ENCODE measurements around the gene RPS15.

The RPS15 gene

DNA sequence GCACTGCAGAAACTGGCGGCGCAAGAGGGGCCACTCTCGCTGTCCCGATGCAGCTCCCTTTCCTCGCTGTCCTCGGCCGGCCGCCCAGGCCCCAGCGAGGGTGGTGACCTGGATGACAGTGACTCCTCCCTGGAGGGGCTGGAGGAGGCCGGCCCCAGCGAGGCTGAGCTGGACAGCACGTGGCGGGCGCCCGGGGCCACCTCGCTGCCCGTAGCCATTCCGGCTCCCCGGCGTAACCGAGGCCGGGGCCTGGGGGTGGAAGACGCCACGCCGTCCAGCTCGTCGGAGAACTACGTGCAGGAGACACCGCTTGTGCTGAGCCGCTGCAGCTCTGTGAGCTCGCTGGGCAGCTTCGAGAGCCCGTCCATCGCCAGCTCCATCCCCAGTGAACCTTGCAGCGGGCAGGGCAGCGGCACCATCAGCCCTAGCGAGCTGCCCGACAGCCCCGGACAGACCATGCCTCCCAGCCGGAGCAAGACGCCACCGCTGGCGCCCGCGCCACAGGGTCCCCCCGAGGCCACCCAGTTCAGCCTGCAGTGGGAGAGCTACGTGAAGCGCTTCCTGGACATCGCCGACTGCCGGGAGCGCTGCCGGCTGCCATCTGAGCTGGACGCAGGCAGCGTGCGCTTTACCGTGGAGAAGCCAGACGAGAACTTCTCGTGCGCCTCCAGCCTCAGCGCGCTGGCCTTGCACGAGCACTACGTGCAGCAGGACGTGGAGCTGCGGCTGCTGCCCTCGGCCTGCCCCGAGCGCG lies 28.4 kb downstream of the RPS15 start:
- POLR2A ChIA-PET: interaction anchor here (0.8 to 1.1 kb wide), 3 partner anchors 11 to 198 kb away, joined by 3 to 4 read pairs (median 3); partner anchors contain the start of gene CIRBP

DNA sequence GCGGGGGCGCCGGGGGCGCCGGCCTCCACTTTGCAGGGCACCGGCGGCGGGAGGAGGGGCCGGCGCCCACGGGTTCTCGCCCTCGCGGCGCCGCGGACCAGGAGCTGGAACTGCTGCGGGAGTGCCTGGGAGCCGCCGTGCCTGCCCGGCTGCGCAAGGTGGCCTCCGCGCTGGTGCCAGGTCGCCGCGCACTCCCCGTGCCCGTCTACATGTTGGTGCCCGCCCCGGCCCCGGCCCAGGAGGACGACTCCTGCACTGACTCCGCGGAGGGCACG lies 29.0 kb downstream of the RPS15 start:
- ChIA-PET CTCF (no interaction called here), POLR2A (no interaction called here)
- DNase-seq (ENCODE audit: extremely low spot score): no peak
- TF ChIP-seq HDGF (IDR thresholded peaks at IDR 0.05; ENCODE audit: borderline replicate concordance): no peak
- no peak for TF ChIP-seq FOXA1 (IDR thresholded peaks at IDR 0.05)
- no peak for TF ChIP-seq CTBP1 (IDR thresholded peaks at IDR 0.05; ENCODE audit: borderline replicate concordance)
- TF ChIP-seq ZNF384 (IDR thresholded peaks at IDR 0.05): no peak
- TF ChIP-seq FOXK2 (IDR thresholded peaks at IDR 0.05): no peak
- TF ChIP-seq L3MBTL2 (conservative IDR thresholded peaks at IDR 0.05): no peak
- no peak for TF ChIP-seq SP1 (IDR thresholded peaks at IDR 0.05)
- TF ChIP-seq LEF1 (IDR thresholded peaks at IDR 0.05; ENCODE audit: borderline replicate concordance): no peak
- no peak for TF ChIP-seq SUZ12 (IDR thresholded peaks at IDR 0.05)
- TF ChIP-seq ELF4 (IDR thresholded peaks at IDR 0.05): no peak
- no peak for TF ChIP-seq BHLHE40 (IDR thresholded peaks at IDR 0.05; ENCODE audit: borderline replicate concordance)
- TF ChIP-seq TARDBP (IDR thresholded peaks at IDR 0.05): no peak
- TF ChIP-seq, protein P1, sequence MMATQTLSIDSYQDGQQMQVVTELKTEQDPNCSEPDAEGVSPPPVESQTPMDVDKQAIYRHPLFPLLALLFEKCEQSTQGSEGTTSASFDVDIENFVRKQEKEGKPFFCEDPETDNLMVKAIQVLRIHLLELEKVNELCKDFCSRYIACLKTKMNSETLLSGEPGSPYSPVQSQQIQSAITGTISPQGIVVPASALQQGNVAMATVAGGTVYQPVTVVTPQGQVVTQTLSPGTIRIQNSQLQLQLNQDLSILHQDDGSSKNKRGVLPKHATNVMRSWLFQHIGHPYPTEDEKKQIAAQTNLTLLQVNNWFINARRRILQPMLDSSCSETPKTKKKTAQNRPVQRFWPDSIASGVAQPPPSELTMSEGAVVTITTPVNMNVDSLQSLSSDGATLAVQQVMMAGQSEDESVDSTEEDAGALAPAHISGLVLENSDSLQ (IDR thresholded peaks at IDR 0.05): no peak
- no peak for TF ChIP-seq FOXM1 (IDR thresholded peaks at IDR 0.05; ENCODE audit: borderline replicate concordance)
- TF ChIP-seq ARNT (IDR thresholded peaks at IDR 0.05): no peak
- TF ChIP-seq NFRKB (IDR thresholded peaks at IDR 0.05): no peak

More for the DNA sequence above, 28.4 kb downstream of the RPS15 start:
- CTCF ChIA-PET: no interaction called here
- TF ChIP-seq SP1 (IDR thresholded peaks at IDR 0.05) (no peak), FOXK2 (IDR thresholded peaks at IDR 0.05) (no peak), NFRKB (IDR thresholded peaks at IDR 0.05) (no peak), TARDBP (IDR thresholded peaks at IDR 0.05) (no peak), FOXM1 (IDR thresholded peaks at IDR 0.05; ENCODE audit: borderline replicate concordance) (no peak), ZNF384 (IDR thresholded peaks at IDR 0.05) (no peak), FOXA1 (IDR thresholded peaks at IDR 0.05) (no peak), CTBP1 (IDR thresholded peaks at IDR 0.05; ENCODE audit: borderline replicate concordance) (no peak), ARNT (IDR thresholded peaks at IDR 0.05) (no peak), L3MBTL2 (conservative IDR thresholded peaks at IDR 0.05) (no peak)
- DNase-seq (ENCODE audit: extremely low spot score): no peak

DNA sequence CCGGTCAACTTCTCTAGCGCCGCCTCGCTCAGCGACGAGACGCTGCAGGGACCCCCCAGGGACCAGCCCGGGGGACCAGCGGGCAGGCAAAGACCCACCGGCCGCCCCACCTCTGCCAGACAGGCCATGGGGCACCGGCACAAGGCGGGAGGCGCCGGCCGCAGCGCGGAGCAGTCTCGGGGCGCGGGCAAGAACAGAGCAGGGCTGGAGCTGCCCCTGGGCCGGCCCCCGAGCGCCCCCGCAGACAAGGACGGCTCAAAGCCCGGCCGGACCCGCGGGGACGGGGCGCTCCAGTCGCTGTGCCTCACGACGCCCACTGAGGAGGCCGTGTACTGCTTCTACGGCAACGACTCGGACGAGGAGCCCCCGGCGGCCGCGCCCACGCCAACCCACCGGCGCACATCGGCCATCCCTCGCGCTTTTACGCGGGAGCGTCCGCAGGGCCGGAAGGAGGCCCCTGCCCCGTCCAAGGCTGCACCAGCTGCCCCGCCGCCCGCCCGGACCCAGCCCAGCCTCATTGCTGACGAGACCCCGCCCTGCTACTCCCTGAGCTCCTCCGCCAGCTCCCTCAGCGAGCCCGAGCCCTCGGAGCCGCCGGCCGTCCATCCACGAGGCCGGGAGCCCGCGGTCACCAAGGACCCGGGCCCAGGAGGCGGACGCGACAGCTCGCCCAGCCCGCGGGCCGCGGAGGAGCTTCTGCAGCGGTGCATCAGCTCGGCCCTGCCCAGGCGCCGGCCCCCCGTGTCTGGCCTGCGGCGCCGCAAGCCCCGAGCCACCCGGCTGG lies 29.5 kb downstream of the RPS15 start:
- ChIA-PET CTCF (no interaction called here), POLR2A (no interaction called here)
- DNase-seq (ENCODE audit: extremely low spot score): no peak
- TF ChIP-seq HDGF (IDR thresholded peaks at IDR 0.05; ENCODE audit: borderline replicate concordance) (no peak), SP1 (IDR thresholded peaks at IDR 0.05) (no peak), L3MBTL2 (conservative IDR thresholded peaks at IDR 0.05) (no peak), FOXM1 (IDR thresholded peaks at IDR 0.05; ENCODE audit: borderline replicate concordance) (no peak)

DNA sequence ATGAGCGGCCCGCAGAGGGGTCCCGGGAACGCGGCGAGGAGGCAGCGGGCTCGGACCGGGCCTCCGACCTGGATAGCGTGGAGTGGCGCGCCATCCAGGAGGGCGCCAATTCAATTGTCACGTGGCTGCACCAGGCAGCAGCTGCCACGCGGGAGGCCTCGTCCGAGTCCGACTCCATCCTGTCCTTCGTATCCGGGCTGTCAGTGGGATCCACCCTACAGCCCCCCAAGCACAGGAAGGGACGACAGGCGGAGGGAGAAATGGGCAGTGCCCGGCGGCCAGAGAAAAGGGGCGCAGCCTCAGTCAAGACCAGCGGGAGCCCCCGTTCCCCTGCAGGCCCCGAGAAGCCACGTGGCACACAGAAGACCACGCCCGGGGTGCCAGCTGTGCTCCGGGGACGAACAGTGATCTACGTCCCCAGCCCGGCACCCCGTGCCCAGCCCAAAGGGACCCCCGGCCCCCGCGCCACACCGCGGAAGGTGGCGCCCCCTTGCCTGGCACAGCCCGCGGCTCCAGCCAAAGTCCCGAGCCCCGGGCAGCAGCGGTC lies 30.2 kb downstream of the RPS15 start:
- no peak for DNase-seq (ENCODE audit: extremely low spot score)
- TF ChIP-seq SUZ12 (IDR thresholded peaks at IDR 0.05) (no peak), BHLHE40 (IDR thresholded peaks at IDR 0.05; ENCODE audit: borderline replicate concordance) (no peak), FOXK2 (IDR thresholded peaks at IDR 0.05) (no peak)
- CTCF ChIA-PET: no interaction called here
- POLR2A ChIA-PET: no interaction called here

DNA sequence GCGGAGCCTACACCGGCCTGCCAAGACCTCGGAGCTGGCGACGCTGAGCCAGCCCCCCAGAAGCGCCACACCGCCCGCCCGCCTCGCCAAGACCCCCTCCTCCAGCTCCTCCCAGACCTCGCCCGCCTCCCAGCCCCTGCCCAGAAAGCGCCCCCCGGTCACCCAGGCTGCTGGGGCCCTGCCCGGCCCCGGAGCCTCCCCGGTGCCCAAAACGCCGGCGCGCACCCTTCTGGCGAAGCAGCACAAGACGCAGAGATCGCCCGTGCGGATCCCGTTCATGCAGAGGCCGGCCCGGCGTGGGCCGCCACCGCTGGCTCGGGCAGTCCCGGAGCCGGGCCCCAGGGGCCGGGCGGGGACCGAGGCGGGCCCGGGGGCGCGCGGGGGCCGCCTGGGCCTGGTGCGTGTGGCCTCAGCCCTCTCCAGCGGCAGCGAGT lies 30.6 kb downstream of the RPS15 start:
- CTCF ChIA-PET: interaction anchor here (0.6 kb wide), 1 partner anchor 30 kb away, joined by 5 read pairs; no protein-coding TSS in a partner anchor
- no peak for DNase-seq (ENCODE audit: extremely low spot score)
- POLR2A ChIA-PET: interaction anchor here (1.0 kb wide), 1 partner anchor 11 kb away, joined by 3 read pairs; no protein-coding TSS in a partner anchor
- TF ChIP-seq ZNF384 (IDR thresholded peaks at IDR 0.05): no peak
- TF ChIP-seq CTBP1 (IDR thresholded peaks at IDR 0.05; ENCODE audit: borderline replicate concordance): no peak
- no peak for TF ChIP-seq SUZ12 (IDR thresholded peaks at IDR 0.05)
- no peak for TF ChIP-seq FOXM1 (IDR thresholded peaks at IDR 0.05; ENCODE audit: borderline replicate concordance)
- no peak for TF ChIP-seq FOXK2 (IDR thresholded peaks at IDR 0.05)
- no peak for TF ChIP-seq ARNT (IDR thresholded peaks at IDR 0.05)
- TF ChIP-seq ELF4 (IDR thresholded peaks at IDR 0.05): no peak
- TF ChIP-seq FOXA1 (IDR thresholded peaks at IDR 0.05): no peak
- no peak for TF ChIP-seq TARDBP (IDR thresholded peaks at IDR 0.05)
- TF ChIP-seq SP1 (IDR thresholded peaks at IDR 0.05): no peak
- no peak for TF ChIP-seq LEF1 (IDR thresholded peaks at IDR 0.05; ENCODE audit: borderline replicate concordance)
- TF ChIP-seq, protein P1 (IDR thresholded peaks at IDR 0.05): no peak
- TF ChIP-seq L3MBTL2 (conservative IDR thresholded peaks at IDR 0.05): no peak
- TF ChIP-seq NFRKB (IDR thresholded peaks at IDR 0.05): no peak
- TF ChIP-seq HDGF (IDR thresholded peaks at IDR 0.05; ENCODE audit: borderline replicate concordance): no peak
- TF ChIP-seq BHLHE40 (IDR thresholded peaks at IDR 0.05; ENCODE audit: borderline replicate concordance): no peak

DNA sequence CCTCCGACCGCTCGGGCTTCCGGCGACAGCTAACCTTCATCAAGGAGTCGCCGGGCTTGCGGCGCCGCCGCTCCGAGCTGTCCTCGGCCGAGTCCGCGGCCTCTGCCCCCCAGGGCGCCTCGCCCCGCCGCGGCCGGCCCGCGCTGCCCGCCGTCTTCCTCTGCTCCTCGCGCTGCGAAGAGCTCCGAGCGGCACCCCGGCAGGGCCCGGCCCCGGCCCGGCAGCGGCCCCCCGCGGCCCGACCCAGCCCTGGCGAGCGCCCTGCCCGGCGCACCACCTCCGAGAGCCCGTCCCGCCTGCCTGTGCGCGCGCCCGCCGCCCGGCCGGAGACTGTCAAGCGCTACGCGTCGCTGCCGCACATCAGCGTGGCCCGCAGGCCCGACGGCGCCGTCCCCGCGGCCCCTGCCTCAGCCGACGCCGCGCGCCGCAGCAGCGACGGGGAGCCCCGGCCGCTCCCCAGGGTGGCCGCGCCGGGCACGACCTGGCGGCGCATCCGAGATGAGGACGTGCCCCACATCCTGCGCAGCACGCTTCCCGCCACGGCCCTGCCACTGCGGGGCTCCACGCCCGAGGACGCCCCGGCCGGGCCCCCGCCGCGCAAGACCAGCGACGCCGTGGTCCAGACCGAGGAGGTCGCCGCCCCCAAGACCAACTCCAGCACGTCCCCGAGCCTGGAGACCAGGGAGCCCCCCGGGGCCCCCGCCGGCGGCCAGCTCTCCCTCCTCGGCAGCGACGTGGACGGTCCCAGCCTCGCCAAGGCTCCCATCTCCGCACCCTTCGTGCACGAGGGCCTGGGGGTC lies 31.3 kb downstream of the RPS15 start:
- POLR2A ChIA-PET: interaction anchor here (1.0 kb wide), 1 partner anchor 11 kb away, joined by 3 read pairs; no protein-coding TSS in a partner anchor
- TF ChIP-seq FOXM1 (IDR thresholded peaks at IDR 0.05; ENCODE audit: borderline replicate concordance) (no peak), SUZ12 (IDR thresholded peaks at IDR 0.05) (no peak), ARNT (IDR thresholded peaks at IDR 0.05) (no peak), FOXA1 (IDR thresholded peaks at IDR 0.05) (no peak), LEF1 (IDR thresholded peaks at IDR 0.05; ENCODE audit: borderline replicate concordance) (no peak), ELF4 (IDR thresholded peaks at IDR 0.05) (no peak), BHLHE40 (IDR thresholded peaks at IDR 0.05; ENCODE audit: borderline replicate concordance) (no peak), ZNF384 (IDR thresholded peaks at IDR 0.05) (no peak), FOXK2 (IDR thresholded peaks at IDR 0.05) (no peak), SP1 (IDR thresholded peaks at IDR 0.05) (no peak), CTBP1 (IDR thresholded peaks at IDR 0.05; ENCODE audit: borderline replicate concordance) (no peak), TARDBP (IDR thresholded peaks at IDR 0.05) (no peak), L3MBTL2 (conservative IDR thresholded peaks at IDR 0.05) (no peak), HDGF (IDR thresholded peaks at IDR 0.05; ENCODE audit: borderline replicate concordance) (no peak), NFRKB (IDR thresholded peaks at IDR 0.05) (no peak)
- TF ChIP-seq, protein P1 (IDR thresholded peaks at IDR 0.05): no peak
- no peak for DNase-seq (ENCODE audit: extremely low spot score)
- CTCF ChIA-PET: interaction anchor here (0.6 kb wide), 1 partner anchor 30 kb away, joined by 5 read pairs; no protein-coding TSS in a partner anchor

Measured in HEK293T (cell line).